IPS DF 6.9 (cell line): ENCODE results near the gene PPFIA2.
"Not testable (repeated sequence)": the region's sequence is repeated elsewhere in the genome, so short reads cannot be mapped to it uniquely, and the experiment has no call there.

Experiments
- DNase-seq: peaks from one replicate; pipeline ENCODE4 v3.0.0-alpha.2; 2013; ENCODE audit warnings: low read depth, low spot score
- H3K27ac ChIP-seq: one replicate; pipeline ENCODE4 v1.5.1; 2013; ENCODE audit warnings: low read length, control low read depth
- H3K27me3 ChIP-seq: 2 replicates; pipeline ENCODE4 v1.6.1; 2013; ENCODE audit warnings: mild to moderate bottlenecking, low read length; ENCODE audit not compliant: control insufficient read depth, insufficient read depth
- H3K36me3 ChIP-seq: 2 replicates; pipeline ENCODE4 v1.6.1; 2013; ENCODE audit warnings: low read length; ENCODE audit not compliant: control insufficient read depth, insufficient read depth
- H3K4me1 ChIP-seq: 2 replicates; pipeline ENCODE4 v1.6.1; 2013; ENCODE audit warnings: low read length; ENCODE audit not compliant: control insufficient read depth, insufficient read depth
- H3K4me3 ChIP-seq: 2 replicates; pipeline ENCODE4 v1.5.1; 2013; ENCODE audit warnings: mild to moderate bottlenecking, low read length
- H3K9me3 ChIP-seq: 2 replicates; pipeline ENCODE4 v1.6.1; 2013; ENCODE audit warnings: low read length, inconsistent platforms; ENCODE audit not compliant: control insufficient read depth, insufficient read depth
- WGBS: extraction: QIAGEN DNeasy Blood & Tissue Kit; methylation state at CpG from one replicate; pipeline ENCODE4 v1.1.7; 2013; ENCODE audit warnings: mixed read lengths, missing lambda C conversion rate; ENCODE audit not compliant: insufficient read length, insufficient coverage; 5-methylcytosine and 5-hydroxymethylcytosine counted together

Gene PPFIA2

GRCh38 chr12:81610955-81611889 lies 147.9 kb downstream of the PPFIA2 start:
- no peak overlapping the region for H3K27ac ChIP-seq
- H3K4me3 ChIP-seq, result no peak overlapping the region
- WGBS, result no CpG with 5 or more reads among the region's 18 CpGs
- H3K9me3 ChIP-seq, result no peaks in the 10 kb centered on the region
- H3K4me1 ChIP-seq, result no peaks in the 10 kb centered on the region
- no peaks in the 10 kb centered on the region for H3K36me3 ChIP-seq
- no peak for DNase-seq
- H3K27me3 ChIP-seq, result no peaks in the 10 kb centered on the region

GRCh38 chr12:81597928-81598604 lies 161.1 kb downstream of the PPFIA2 start:
- no CpG with 5 or more reads among the region's 7 CpGs for WGBS
- no peak overlapping the region for H3K4me3 ChIP-seq
- no peak overlapping the region for H3K27ac ChIP-seq
- H3K9me3 ChIP-seq, result no peaks in the 10 kb centered on the region
- no peaks in the 10 kb centered on the region for H3K36me3 ChIP-seq
- DNase-seq, result no peak
- H3K27me3 ChIP-seq, result no peaks in the 10 kb centered on the region
- no peaks in the 10 kb centered on the region for H3K4me1 ChIP-seq

DNA sequence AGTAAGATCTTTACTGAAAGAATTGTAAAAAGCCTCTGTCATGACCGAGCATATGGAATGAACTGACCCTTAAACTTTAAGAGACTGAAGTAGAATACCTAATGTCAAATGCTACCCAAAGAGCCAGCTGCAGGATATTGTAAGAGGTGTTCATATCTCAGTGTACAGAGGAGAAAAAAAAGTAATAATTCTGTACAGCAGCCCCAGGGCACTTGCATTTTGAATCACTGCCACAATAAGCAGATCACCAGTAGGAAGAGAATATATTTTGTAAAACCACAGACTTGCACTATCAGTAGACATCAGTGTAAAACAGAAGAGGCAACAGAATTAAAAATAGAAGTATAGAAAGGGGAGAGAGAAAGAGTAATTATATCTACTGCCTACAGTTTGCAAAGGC lies 162.6 kb downstream of the PPFIA2 start:
- H3K27me3 ChIP-seq, result no peaks in the 10 kb centered on the region
- no peaks in the 10 kb centered on the region for H3K4me1 ChIP-seq
- no peak for DNase-seq
- H3K4me3 ChIP-seq, result no peak overlapping the region
- H3K9me3 ChIP-seq, result no peaks in the 10 kb centered on the region
- no peak overlapping the region for H3K27ac ChIP-seq
- H3K36me3 ChIP-seq, result no peaks in the 10 kb centered on the region
- WGBS, result no CpG with 5 or more reads among the region's 1 CpG

DNA sequence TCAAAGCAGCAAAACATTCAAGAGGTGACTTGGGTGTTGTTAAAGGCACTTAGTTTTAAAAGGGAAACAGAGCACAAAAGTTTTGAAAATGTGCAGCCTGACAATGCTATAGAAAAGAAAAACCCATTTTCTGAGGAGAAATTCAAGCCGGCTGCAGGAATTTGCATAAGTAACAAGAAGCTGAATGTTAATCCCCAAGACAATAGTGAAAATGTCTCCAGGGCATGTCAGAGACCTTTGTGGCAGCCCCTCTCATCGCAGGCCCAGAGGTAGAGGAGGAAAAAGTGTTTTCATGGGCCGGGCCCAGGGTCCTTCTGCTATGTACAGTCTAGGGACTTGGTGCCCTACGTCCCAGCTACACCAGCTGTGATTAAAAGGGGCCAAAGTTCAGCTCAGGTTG lies 167.9 kb downstream of the PPFIA2 start:
- no peaks in the 10 kb centered on the region for H3K36me3 ChIP-seq
- no peaks in the 10 kb centered on the region for H3K4me1 ChIP-seq
- H3K27ac ChIP-seq, result no peak overlapping the region
- DNase-seq, result no peak
- H3K27me3 ChIP-seq, result no peaks in the 10 kb centered on the region
- H3K4me3 ChIP-seq, result no peak overlapping the region
- no CpG with 5 or more reads among the region's 4 CpGs for WGBS
- no peaks in the 10 kb centered on the region for H3K9me3 ChIP-seq

- not testable (repeated sequence) for H3K27ac ChIP-seq, H3K27me3 ChIP-seq, DNase-seq, H3K4me1 ChIP-seq, H3K36me3 ChIP-seq, H3K9me3 ChIP-seq, H3K4me3 ChIP-seq
- no CpG with 5 or more reads among the region's 2 CpGs for whole genome bisulfite sequencing
These were observed 168.4 kb downstream of the PPFIA2 start for GRCh38 chr12:81590703-81591102.

- Histone ChIP-seq H3K9me3 (no peaks in the 10 kb centered on the region), H3K27me3 (no peaks in the 10 kb centered on the region), H3K4me3 (no peak overlapping the region), H3K4me1 (no peaks in the 10 kb centered on the region), H3K36me3 (no peaks in the 10 kb centered on the region), H3K27ac (no peak overlapping the region)
- no peak for DNase-seq
- no CpG with 5 or more reads among the region's 1 CpG for WGBS
These were observed 170.7 kb downstream of the PPFIA2 start for GRCh38 chr12:81588235-81589008.

- Histone ChIP-seq H3K36me3 (no peaks in the 10 kb centered on the region), H3K9me3 (no peaks in the 10 kb centered on the region), H3K4me3 (no peak overlapping the region), H3K27ac (no peak overlapping the region), H3K4me1 (no peaks in the 10 kb centered on the region), H3K27me3 (no peaks in the 10 kb centered on the region)
- no peak for DNase-seq
- no CpG with 5 or more reads among the region's 1 CpG for WGBS
These were observed 173.4 kb downstream of the PPFIA2 start for GRCh38 chr12:81585787-81586186.

- Histone ChIP-seq H3K36me3 (no peaks in the 10 kb centered on the region), H3K4me3 (no peak overlapping the region), H3K27ac (no peak overlapping the region), H3K27me3 (no peaks in the 10 kb centered on the region), H3K9me3 (no peaks in the 10 kb centered on the region), H3K4me1 (no peaks in the 10 kb centered on the region)
- no peak for DNase-seq
- no CpG with 5 or more reads among the region's 3 CpGs for WGBS
These were observed 185.9 kb downstream of the PPFIA2 start for GRCh38 chr12:81573228-81573627.

DNA sequence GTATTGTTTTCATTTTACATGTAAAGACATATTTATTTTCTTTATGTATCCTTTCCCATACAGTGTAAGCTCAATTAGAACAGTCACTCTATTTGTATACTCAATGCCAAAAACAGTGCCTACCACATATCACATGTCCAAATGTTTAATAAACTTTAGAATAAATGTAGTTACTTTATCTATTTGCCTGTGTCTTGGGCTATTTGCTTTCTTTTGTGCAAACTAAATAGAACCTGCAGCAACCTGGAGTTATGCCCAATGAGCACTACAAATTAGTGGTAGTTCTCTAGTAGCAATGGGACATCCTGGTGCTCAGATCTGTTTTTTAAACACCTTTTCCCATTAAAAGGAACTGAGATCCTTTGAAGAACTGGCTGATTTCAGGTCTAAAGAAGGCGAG lies 186.7 kb downstream of the PPFIA2 start:
- H3K4me3 ChIP-seq, result no peak overlapping the region
- H3K4me1 ChIP-seq, result no peaks in the 10 kb centered on the region
- no peak overlapping the region for H3K27ac ChIP-seq
- DNase-seq, result no peak
- WGBS, result no CpG with 5 or more reads among the region's 1 CpG
- H3K36me3 ChIP-seq, result no peaks in the 10 kb centered on the region
- no peaks in the 10 kb centered on the region for H3K9me3 ChIP-seq
- H3K27me3 ChIP-seq, result no peaks in the 10 kb centered on the region

GRCh38 chr12:81570234-81570633 lies 188.9 kb downstream of the PPFIA2 start:
- no peaks in the 10 kb centered on the region for H3K9me3 ChIP-seq
- no peaks in the 10 kb centered on the region for H3K4me1 ChIP-seq
- no peak overlapping the region for H3K4me3 ChIP-seq
- DNase-seq, result no peak
- no peaks in the 10 kb centered on the region for H3K36me3 ChIP-seq
- H3K27ac ChIP-seq, result no peak overlapping the region
- no peaks in the 10 kb centered on the region for H3K27me3 ChIP-seq
- no CpG with 5 or more reads among the region's 2 CpGs for WGBS
